Lung (tissue), 12 donors: ENCODE data around the gene MAPKAP1. TPM values are rescaled to one million over a fixed set of nuclear protein-coding genes. Genes with fewer than 3 reads are reported as not detected.
A peak's percentile ranks its signal among the peaks of the same experiment; 100 is the strongest.

Source experiments
- ATAC-seq: fragments of 200-7000 bp; cut with Tn5 transposase; one replicate; pipeline ENCODE4 v1.9.1; 2020; ENCODE audit warnings: moderate number of reproducible peaks; ENCODE audit not compliant: insufficient read depth, low FRiP score
- DNase-seq, 3 donors: peaks; one replicate each; pipeline ENCODE4 v3.0.0-alpha.2; 2013 to 2017
- H3K27ac ChIP-seq, 2 donors: one replicate each; pipeline ENCODE4 v1.5.1; 2013; ENCODE audit warnings: mild to moderate bottlenecking in 2 of 2, moderate library complexity in 2 of 2, control low read depth in 1 of 2, inconsistent platforms in 1 of 2, low read depth in 1 of 2, low read length in 1 of 2
- H3K27me3 ChIP-seq, 3 donors: one replicate each; pipeline ENCODE4 v1.5.1; 2013; ENCODE audit warnings: low read length in 2 of 3; ENCODE audit not compliant: control insufficient read depth in 3 of 3, insufficient read depth in 3 of 3
- H3K36me3 ChIP-seq, 4 donors: one replicate each; pipeline ENCODE4 v1.5.1; 2013; ENCODE audit warnings: low read length in 4 of 4, mild to moderate bottlenecking in 1 of 4, moderate library complexity in 1 of 4; ENCODE audit not compliant: control insufficient read depth in 4 of 4, insufficient read depth in 4 of 4
- H3K4me1 ChIP-seq, 5 donors: one replicate each; pipeline ENCODE4 v1.5.1; 2013; ENCODE audit warnings: low read length in 5 of 5, mild to moderate bottlenecking in 2 of 5, moderate library complexity in 1 of 5; ENCODE audit not compliant: control insufficient read depth in 5 of 5, insufficient read depth in 5 of 5
- H3K4me3 ChIP-seq: one replicate; pipeline ENCODE4 v1.5.1; 2013; ENCODE audit warnings: mild to moderate bottlenecking, control low read depth, moderate library complexity
- H3K9ac ChIP-seq, 2 donors: one replicate each; pipeline ENCODE4 v1.5.1; 2013; ENCODE audit warnings: low read length in 2 of 2, control low read depth in 1 of 2; ENCODE audit not compliant: insufficient read depth in 1 of 2
- H3K9me3 ChIP-seq, 4 donors: one replicate each; pipeline ENCODE4 v1.5.1; 2013; ENCODE audit warnings: low read length in 3 of 4, mild to moderate bottlenecking in 1 of 4, moderate library complexity in 1 of 4; ENCODE audit not compliant: control insufficient read depth in 4 of 4, insufficient read depth in 3 of 4
- WGBS, 2 donors: extraction: QIAGEN DNeasy Blood & Tissue Kit; methylation state at CpG; one replicate each; pipeline ENCODE4 v1.1.7; 2013; 5-methylcytosine and 5-hydroxymethylcytosine counted together
- polyA plus RNA-seq, 2 donors: library from polyadenylated mRNA; stranded (reverse); fragments of 200-250 nt; gene quantifications; one replicate each; pipeline ENCODE4 v1.2.1, GENCODE V29; 2013
- total RNA-seq, 2 donors: library from RNA; depleted of rRNA in 1 of 2; stranded (reverse); fragments of >200 nt in 1 of 2; gene quantifications; one replicate each; pipeline ENCODE4 v1.2.1, GENCODE V29; 2014 to 2021
- TF ChIP-seq, protein P1 (sequence below): IDR thresholded peaks from 2 replicates; pipeline ENCODE4 v1.5.1; 2012; ENCODE audit warnings: mild to moderate bottlenecking; ENCODE audit errors: control extremely low read depth, extremely low read depth
- donor health status: control.
- donor health status: control.
- donor health status: Bipolar disorder and iron deficiency.
- donor health status: healthy.
- donor health status: DM: yes; HTN: yes; CAD: no.

The MAPKAP1 gene
- total and polyA plus RNA-seq, 4 donors = 53.0 to 83.3 (median 66.7) TPM

- no peaks in the 10 kb centered on the region for H3K36me3 ChIP-seq
- H3K27me3 ChIP-seq = no peaks in the 10 kb centered on the region
- H3K27ac ChIP-seq = peak overlapping the region; percentile 86 to 90
- DNase-seq (peak; percentile 35 to 51 (median 39)), ATAC-seq (peak; percentile 4)
- H3K4me1 ChIP-seq = peaks cover 0 to 39% (median 4%) of the 10 kb centered on the region in 5 donors
- peak overlapping the region; percentile 28 to 45 for H3K9ac ChIP-seq
- TF ChIP-seq, protein P1, sequence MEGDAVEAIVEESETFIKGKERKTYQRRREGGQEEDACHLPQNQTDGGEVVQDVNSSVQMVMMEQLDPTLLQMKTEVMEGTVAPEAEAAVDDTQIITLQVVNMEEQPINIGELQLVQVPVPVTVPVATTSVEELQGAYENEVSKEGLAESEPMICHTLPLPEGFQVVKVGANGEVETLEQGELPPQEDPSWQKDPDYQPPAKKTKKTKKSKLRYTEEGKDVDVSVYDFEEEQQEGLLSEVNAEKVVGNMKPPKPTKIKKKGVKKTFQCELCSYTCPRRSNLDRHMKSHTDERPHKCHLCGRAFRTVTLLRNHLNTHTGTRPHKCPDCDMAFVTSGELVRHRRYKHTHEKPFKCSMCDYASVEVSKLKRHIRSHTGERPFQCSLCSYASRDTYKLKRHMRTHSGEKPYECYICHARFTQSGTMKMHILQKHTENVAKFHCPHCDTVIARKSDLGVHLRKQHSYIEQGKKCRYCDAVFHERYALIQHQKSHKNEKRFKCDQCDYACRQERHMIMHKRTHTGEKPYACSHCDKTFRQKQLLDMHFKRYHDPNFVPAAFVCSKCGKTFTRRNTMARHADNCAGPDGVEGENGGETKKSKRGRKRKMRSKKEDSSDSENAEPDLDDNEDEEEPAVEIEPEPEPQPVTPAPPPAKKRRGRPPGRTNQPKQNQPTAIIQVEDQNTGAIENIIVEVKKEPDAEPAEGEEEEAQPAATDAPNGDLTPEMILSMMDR = no peak
- no peaks in the 10 kb centered on the region for H3K9me3 ChIP-seq
- H3K4me3 ChIP-seq = peak overlapping the region; percentile 70
- WGBS, 2 donors = 1% methylated on average over 65 to 88 of the region's 88 CpGs
These were observed 40.9 kb upstream of the MAPKAP1 start for GRCh38 chr9:125747765-125748445.

DNA sequence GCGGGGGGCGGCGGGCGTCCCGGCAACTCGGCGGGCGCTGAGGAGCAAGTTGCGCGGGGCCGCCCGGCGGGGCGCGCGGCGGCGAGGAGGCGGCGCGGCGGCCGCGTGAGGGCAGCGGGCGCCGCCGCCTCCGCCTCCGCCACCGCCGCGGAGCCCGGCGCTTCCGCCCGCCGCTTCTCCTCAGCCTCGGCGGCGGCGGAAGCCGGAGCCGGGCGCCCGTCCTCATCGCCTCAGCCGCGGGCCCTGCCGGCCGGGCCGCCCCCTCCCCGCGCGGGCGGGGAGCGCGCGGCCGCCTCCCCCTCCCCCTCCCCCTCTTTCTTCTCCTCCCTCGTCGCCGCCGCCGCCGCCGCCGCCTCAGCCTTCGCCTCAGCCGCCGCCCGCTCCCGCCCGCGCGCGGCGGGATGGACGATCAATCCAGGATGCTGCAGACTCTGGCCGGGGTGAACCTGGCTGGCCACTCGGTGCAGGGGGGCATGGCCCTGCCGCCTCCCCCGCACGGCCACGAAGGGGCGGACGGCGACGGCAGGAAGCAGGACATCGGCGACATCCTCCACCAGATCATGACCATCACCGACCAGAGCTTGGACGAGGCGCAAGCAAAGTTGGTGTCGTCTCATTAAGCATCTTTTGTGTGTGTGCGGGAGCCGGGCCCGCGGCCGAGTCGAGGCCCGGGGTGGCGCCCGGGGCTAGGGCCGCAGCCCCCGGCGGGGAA lies 40.2 kb upstream of the MAPKAP1 start, which contains the start of gene PBX3:
PBX3 (plus strand) TSS at position 321 of the 712 bp plus-strand sequence.
- DNase-seq (peak; percentile 66 to 78 (median 68)), ATAC-seq (no peak)
- H3K36me3 ChIP-seq = no peaks in the 10 kb centered on the region
- no peaks in the 10 kb centered on the region for H3K27me3 ChIP-seq
- WGBS, 2 donors = 0 to 1% methylated on average over 44 to 105 of the region's 107 CpGs
- H3K4me1 ChIP-seq = peaks cover 0 to 36% (median 4%) of the 10 kb centered on the region in 5 donors
- no peaks in the 10 kb centered on the region for H3K9me3 ChIP-seq
- H3K4me3 ChIP-seq = peak within 1 kb of the TSS; percentile 70
- peak within 1 kb of the TSS; percentile 28 to 83 for H3K9ac ChIP-seq
- H3K27ac ChIP-seq = peak within 1 kb of the TSS; percentile 86 to 96
- TF ChIP-seq, protein P1 = no peak

- Histone ChIP-seq H3K4me3 (peak overlapping the region; percentile 70), H3K27me3 (no peaks in the 10 kb centered on the region), H3K4me1 (peaks cover 0 to 31% (median 4%) of the 10 kb centered on the region in 5 donors), H3K9me3 (no peaks in the 10 kb centered on the region), H3K27ac (peak overlapping the region; percentile 85 to 86), H3K36me3 (no peaks in the 10 kb centered on the region), H3K9ac (no peak overlapping the region)
- WGBS, 2 donors = 0% methylated on average over 8 to 46 of the region's 46 CpGs
- DNase-seq (no peak), ATAC-seq (no peak)
- TF ChIP-seq, protein P1 = no peak
These were observed 39.7 kb upstream of the MAPKAP1 start for GRCh38 chr9:125746774-125747052.
